HG02973 (cell line): ENCODE measurements around the gene ENPP7.
"Not testable (repeated sequence)": the region's sequence is repeated elsewhere in the genome, so short reads cannot be mapped to it uniquely, and the experiment has no call there.

Experiments
- ATAC-seq: cut with Tn5 transposase; IDR thresholded peaks from one replicate; pipeline ENCODE4 v1.9.1; 2021; ENCODE audit warnings: moderate library complexity; ENCODE audit not compliant: unreplicated experiment

ENPP7 gene

GRCh38 chr17:79748295-79749099 is 17.8 kb downstream of the ENPP7 start:
- no peak for ATAC-seq

- ATAC-seq, result no peak
These were observed 18.5 kb downstream of the ENPP7 start for GRCh38 chr17:79749156-79749815.

DNA sequence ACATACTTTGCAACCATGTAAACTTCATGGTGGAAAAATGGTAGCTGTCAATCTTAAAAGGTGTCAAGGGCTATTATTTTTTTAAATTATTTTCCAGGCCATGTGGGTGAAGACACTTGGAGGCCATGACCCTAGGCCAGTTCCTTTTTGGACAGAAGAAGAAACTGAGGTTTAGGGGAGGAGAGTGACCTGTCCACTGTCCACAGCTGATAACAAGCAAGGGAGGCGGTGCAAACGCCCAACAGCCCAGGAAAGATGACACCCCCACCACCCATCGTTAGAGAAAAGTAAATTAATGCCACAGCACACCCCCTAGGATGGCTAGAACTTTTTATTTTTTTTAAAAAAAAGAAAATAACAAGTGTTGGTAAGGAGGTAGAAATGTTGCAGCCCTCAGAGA is 19.2 kb downstream of the ENPP7 start:
- ATAC-seq, result no peak

GRCh38 chr17:79750650-79751545 is 20.2 kb downstream of the ENPP7 start:
- ATAC-seq, result no peak

GRCh38 chr17:79752175-79752574 is 21.4 kb downstream of the ENPP7 start:
- ATAC-seq, result no peak

DNA sequence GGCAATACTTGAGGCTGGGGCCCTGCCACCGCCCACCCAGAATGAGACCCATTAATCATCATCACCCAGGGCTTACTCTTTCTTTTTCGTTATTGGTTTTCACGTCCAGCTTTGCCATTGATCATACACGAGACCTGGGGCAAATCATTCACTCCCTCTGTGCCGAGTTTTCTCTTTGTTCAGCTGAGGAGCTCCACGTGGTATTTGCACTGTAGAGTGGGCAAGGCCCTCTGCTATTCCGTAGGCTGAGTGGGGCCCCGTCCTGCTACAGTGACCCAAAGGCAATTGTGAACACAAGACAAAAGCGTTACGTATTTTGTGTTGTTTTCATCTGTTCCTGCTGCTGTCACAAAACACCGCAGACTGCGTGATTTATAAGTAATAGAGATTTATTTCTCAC is 23.6 kb downstream of the ENPP7 start:
- ATAC-seq, result no peak

GRCh38 chr17:79754903-79755302 is 24.2 kb downstream of the ENPP7 start:
- not testable (repeated sequence) for ATAC-seq

- ATAC-seq, result no peak
These were observed 24.8 kb downstream of the ENPP7 start for GRCh38 chr17:79755591-79755990.

DNA sequence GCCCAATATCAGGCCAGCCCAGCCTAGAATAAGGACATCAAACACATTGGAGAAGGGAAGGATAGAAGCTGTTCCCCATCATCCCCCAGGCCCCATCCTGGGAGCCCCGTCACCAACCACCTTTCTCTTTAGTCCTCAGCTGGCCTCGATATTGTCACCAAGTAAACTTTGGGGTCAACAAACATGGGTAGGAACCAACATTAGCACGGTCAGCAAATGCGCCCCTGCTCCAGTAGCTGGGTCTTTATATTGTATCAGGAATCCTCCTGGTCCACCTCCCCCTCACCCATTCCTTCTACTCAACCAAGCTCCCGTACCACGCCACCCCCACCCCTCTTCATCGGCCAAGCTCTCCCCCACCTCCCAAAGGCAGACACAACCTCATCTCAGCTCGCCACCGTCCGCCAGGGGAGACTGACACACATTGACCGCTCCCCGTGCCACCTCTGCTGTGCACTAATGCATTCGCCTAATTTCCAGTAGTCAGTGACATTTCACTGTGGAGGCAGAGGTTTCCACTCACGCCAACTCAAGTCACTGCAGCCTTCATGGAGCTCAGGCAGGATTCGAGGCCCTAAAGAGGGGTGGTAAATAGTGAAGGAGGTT is 26.5 kb downstream of the ENPP7 start:
- ATAC-seq, result no peak

DNA sequence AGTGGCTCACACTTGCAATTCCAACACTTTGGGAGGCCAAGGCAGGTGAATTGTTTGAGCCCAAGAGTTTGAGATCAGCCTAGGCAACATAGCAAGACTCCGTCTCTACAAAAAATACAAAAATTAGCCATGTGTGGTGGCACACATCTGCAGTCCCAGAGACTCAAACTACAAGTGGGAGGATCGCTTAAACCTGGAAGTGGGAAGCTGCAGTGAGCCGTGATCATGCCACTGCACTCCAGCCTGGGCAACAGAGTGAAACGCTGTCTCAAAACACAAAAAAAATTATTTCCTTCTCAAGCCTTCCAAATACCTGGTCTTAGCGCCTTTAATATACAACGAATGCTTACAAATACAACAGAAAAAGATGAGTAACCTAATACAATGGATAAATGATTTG is 27.5 kb downstream of the ENPP7 start:
- ATAC-seq, result no peak

GRCh38 chr17:79760197-79760906 is 29.6 kb downstream of the ENPP7 start:
- ATAC-seq, result no peak

GRCh38 chr17:79761894-79762589 is 31.3 kb downstream of the ENPP7 start:
- ATAC-seq, result no peak

- ATAC-seq, result no peak
These were observed 35.0 kb downstream of the ENPP7 start for GRCh38 chr17:79765708-79766107.

- ATAC-seq, result no peak
These were observed 39.1 kb downstream of the ENPP7 start for GRCh38 chr17:79769570-79770506.

DNA sequence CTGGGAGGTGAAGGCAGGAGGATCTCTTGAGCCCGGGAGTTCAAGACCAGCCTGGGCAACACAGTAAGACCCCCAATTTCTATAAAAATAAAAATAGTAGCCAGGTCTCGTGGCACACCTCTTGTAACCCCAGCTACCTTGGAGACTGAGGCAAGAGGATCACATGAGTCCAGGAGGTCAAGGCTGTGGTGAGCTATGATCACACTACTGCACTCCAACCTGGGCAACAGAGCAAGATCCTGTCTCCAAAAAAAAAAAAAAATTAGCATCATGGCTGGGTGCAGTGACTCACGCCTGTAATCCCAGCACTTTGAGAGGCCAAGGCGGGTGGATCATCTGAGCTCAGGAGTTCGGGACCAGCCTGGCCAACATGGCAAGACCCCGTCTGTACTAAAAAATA is 40.5 kb downstream of the ENPP7 start:
- no peak for ATAC-seq

DNA sequence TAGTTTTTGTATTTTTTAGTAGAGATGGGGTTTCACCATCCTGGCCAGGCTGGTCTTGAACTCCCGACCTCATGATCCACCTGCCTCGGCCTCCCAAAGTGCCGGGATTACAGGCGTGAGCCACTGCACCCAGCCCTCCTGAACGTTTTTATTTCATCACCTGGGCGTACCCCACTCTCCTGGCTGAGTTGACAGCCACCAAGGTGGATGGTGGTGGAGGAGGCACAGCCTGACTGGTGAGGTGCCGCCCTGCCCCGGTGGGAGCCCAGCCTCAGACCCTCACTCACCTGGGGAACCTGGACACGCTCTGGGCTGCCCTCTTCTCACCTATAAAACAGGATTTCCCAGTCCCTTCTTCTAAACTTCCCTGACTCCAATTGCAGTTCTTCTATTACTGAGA is 42.0 kb downstream of the ENPP7 start:
- ATAC-seq, result not testable (repeated sequence)

DNA sequence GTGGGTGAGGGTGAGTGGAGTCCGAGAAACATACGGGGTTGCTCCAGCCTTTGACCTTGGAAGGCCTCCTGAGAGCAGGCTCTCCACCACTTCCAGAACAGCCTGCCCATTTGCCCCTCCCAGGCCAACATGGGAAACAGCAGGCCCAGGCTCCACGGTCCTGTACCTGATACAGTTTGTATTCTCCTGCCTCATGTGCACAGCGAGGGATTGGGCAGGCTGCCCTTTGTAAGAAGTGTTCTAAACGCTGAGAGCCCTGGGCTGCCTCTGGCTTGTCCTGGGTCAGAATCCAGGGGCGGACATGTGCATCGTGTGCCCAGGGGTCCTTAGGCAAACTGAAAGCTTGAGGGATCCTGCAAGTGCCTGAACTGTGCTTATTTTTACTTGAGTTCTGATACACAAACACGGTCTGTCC is 43.8 kb downstream of the ENPP7 start:
- no peak for ATAC-seq

DNA sequence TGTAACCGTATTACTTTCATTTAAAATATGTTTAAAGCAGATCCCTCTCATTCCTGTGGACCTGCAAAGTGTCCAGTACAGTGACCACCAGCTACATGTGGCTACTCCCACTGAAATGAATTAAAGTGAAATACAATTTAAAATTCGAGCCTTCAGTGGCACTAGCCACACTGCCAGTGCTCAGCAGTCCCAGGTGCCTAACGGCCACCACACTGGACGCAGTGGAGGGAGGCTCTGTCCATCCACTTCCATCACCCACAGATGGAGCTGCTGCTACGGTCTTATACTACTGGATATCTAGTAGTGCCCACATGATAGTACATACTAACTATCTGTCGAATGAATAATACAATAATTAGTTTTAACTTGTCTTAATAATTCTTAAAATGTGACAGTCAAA is 44.9 kb downstream of the ENPP7 start:
- no peak for ATAC-seq
